ENCODE measurements around the gene TTYH3.

TTYH3 gene

DNA sequence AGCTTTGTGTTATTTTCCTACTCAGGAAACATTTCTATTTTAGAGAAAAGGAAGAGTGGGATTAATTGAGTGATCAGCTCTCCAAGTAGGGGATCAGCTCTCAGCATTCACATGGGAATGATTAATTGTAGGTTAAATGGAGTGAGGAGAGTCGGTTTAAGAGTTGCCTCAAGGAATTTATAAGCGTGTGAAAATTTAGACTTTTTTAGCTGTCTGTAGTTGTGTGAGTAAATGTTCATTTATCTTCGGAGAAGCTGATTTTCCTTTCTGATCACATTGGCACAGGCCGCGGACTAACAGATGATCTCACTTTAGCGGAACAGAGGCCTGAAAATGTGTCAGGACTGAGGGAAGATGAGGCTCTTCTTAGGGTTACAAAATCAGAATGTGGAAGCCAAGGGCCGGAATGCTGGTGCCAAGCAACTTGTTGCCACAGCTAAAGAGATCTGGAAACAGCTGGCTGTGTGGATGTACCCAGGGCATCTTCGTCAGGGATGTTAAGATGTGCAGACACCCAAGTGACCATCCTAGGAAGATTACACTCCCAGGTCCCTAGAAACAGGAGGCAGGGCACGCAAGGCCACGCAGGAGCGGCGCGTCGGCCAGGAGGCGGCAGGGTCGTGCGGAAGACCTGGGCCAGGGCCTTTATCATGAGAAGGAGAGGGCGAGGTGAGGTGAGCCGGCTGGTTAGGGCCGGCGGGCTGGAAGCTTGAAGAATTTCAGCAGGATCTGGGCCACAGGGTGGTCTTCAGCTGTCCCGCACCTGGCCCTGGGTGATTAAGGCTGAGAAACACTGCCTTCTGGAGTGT is 35.1 kb upstream of the TTYH3 start:
- TF ChIP-seq, protein P1, sequence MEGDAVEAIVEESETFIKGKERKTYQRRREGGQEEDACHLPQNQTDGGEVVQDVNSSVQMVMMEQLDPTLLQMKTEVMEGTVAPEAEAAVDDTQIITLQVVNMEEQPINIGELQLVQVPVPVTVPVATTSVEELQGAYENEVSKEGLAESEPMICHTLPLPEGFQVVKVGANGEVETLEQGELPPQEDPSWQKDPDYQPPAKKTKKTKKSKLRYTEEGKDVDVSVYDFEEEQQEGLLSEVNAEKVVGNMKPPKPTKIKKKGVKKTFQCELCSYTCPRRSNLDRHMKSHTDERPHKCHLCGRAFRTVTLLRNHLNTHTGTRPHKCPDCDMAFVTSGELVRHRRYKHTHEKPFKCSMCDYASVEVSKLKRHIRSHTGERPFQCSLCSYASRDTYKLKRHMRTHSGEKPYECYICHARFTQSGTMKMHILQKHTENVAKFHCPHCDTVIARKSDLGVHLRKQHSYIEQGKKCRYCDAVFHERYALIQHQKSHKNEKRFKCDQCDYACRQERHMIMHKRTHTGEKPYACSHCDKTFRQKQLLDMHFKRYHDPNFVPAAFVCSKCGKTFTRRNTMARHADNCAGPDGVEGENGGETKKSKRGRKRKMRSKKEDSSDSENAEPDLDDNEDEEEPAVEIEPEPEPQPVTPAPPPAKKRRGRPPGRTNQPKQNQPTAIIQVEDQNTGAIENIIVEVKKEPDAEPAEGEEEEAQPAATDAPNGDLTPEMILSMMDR (IDR thresholded peaks at IDR 0.05): no peak
- TF ChIP-seq ZFX (IDR thresholded peaks at IDR 0.05; ENCODE audit: borderline replicate concordance): no peak
- H3K27ac ChIP-seq: no peak overlapping the region

DNA sequence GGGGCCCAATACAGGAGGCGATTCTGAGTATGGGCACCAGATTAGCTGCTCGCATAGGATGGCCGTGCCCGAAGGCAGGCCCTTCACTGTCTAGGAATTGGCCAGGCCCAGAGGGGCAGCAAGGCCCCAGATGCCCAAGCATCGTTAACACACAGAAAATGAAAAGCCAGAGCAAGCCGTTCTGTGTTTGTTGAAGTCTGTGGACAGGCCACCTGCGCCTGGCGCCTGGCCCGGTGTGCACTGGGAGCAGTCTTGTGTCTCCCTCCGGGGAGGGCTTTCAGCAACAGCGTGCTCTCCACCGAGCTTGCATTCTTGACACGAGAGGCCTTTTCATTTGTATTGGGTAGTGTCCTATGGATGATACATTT is 34.5 kb upstream of the TTYH3 start:
- no peak for TF ChIP-seq ZFX (IDR thresholded peaks at IDR 0.05; ENCODE audit: borderline replicate concordance)
- TF ChIP-seq, protein P1 (IDR thresholded peaks at IDR 0.05): no peak
- H3K27ac ChIP-seq: no peak overlapping the region

DNA sequence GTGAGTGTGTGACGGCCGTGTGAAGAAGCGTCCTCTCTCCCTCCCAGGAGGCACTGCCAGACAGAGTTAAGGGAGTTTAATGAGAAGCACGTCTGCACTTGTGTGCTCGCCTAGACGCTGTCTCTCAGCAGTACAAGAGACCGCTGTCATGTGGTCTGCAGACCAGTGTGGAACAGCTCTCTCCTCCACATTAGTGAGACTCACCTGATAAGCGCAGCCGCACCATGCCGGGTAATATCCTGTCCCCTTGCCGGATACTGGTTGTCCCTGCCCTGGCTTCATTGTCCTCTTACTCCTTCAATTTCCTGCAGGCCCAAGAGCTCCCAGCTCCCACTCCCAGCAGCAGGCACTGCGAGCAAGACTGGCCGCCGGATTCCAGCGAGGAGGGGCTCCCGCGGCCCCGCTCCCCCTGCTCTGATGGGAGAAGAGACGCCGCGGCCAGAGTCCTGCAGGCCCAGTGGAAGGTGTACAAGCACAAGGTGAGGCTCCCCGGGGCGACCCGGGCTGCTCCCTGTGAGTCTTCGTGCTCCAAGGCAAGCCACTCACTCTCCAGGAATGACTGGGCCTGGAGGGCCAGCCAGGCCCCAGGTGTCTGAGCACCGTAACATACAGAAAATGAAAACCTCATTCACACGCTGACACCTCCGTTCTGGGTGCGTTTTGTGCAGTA is 33.5 kb upstream of the TTYH3 start:
- TF ChIP-seq, protein P1 (IDR thresholded peaks at IDR 0.05): no peak
- TF ChIP-seq ZFX (IDR thresholded peaks at IDR 0.05; ENCODE audit: borderline replicate concordance): no peak
- H3K27ac ChIP-seq: no peak overlapping the region

DNA sequence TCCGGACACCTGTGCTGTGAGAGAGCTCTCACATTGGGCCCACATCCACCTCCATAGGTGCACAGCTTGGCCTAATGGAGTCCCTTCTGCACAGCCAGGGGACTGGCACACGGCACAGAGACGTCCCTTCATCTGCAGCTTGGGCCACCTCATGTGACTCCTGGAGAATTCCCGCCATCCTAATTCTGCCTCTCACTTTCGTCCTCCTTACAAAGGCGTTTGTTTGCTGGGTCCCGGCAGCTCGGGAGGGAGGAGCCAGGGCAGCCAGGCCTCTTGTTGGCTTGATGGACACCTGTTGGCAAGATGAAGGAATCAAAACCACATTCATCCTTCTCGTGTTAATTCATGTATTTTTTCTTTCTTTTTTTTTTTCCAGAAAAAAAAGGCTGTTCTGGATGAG is 30.7 kb upstream of the TTYH3 start:
- no peak for TF ChIP-seq ZFX (IDR thresholded peaks at IDR 0.05; ENCODE audit: borderline replicate concordance)
- TF ChIP-seq, protein P1 (IDR thresholded peaks at IDR 0.05): 0 out of 2 replicates have a peak, but pooled peaks have one; percentile 8
- H3K27ac ChIP-seq: no peak overlapping the region

DNA sequence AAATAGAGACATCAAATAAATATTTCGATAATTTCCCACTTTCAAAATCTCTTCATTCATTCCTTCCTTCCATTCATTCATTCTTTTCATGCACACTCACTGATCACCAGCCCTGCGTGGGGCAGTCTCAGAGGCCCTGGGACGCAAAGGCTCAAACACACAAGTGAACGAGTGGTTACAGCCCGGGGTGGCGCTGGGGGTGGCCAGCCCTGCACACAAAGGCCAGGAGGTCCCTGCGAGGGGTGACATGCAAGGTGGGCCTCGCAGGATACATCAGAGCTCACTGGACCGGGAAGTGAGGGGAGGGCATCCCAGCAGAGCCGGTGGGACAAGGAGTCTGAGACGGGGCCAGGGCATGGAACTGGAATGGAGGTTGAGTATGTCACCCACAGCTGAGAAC is 29.9 kb upstream of the TTYH3 start:
- no peak for TF ChIP-seq ZFX (IDR thresholded peaks at IDR 0.05; ENCODE audit: borderline replicate concordance)
- TF ChIP-seq, protein P1 (IDR thresholded peaks at IDR 0.05): no peak
- no peak overlapping the region for H3K27ac ChIP-seq

DNA sequence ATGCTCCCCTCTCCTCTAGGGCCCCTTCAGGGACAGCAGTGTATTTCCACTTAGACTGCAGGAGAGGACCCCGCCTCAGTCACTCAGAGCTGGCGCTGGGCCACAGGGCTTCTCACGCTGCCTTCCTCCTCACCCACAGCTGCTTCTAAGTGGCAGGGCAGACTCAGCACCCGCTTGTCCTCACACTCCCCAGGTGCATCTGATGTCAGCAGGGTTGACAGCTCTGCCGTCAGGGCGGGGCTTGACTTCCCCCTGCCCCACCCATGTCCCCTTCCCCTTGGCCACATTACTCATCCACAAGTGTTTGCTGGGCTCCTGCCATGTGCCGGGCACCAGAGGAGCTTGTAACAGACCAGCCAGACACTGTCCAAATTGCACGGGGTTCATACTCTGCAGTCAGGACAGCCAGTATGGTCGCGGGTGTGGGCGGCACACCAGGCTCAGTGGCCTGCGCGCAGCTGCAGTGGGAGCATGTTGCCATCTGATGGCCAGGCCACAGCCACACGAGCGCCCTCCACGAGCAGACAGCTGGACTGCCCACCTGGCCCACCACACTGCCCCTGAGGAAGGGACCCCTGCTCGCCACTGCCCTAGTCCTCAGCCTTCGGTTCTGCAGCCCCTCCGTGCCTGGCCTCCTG is 29.3 kb upstream of the TTYH3 start:
- TF ChIP-seq ZFX (IDR thresholded peaks at IDR 0.05; ENCODE audit: borderline replicate concordance): no peak
- TF ChIP-seq, protein P1 (IDR thresholded peaks at IDR 0.05): no peak
- H3K27ac ChIP-seq: no peak overlapping the region

Measured in 22Rv1 (cell line).